ENCODE data around the gene FLNB. TPM values are rescaled to one million over a fixed set of nuclear protein-coding genes. Genes with fewer than 3 reads are reported as not detected.

The FLNB gene
- total and polyA plus RNA-seq, 2 of the 8 experiments (the other 6 are each of a cell fraction or from before 2014, with no cell fraction given): 72.3 to 118 TPM

- TF ChIP-seq CHD7 (IDR thresholded peaks at IDR 0.05; ENCODE audit: insufficient replicate concordance, low read length): no peak
- no peak for TF ChIP-seq KDM5A (IDR thresholded peaks at IDR 0.05; ENCODE audit: low read length)
- no peak for TF ChIP-seq GABPA (IDR thresholded peaks at IDR 0.05; ENCODE audit: borderline replicate concordance, insufficient read depth, low read length)
- no peak for TF ChIP-seq ATF2 (IDR thresholded peaks at IDR 0.05; ENCODE audit: low read length)
- TF ChIP-seq SIRT6 (IDR thresholded peaks at IDR 0.05; ENCODE audit: low read length): no peak
Observed at GRCh38 chr3:58210761-58211460, 202.7 kb downstream of the FLNB start, which contains the start of gene DNASE1L3 (continued).
